Breast epithelium (tissue), 4 donors: Measurements from ENCODE around the gene KMT2A. TPM values are rescaled to one million over a fixed set of nuclear protein-coding genes. Genes with fewer than 3 reads are reported as not detected.

ENCODE experiments used
- DNase-seq, 2 donors: peaks; one replicate each; pipeline ENCODE4 v3.0.0-alpha.2; 2019; ENCODE audit warnings: low spot score in 2 of 2
- H3K27ac ChIP-seq, 2 donors: fragments of 200-600 bp; sonication (generic) in 1 of 2; one replicate each; pipeline ENCODE4 v1.5.1; 2016 to 2019; ENCODE audit warnings: mild to moderate bottlenecking in 1 of 2
- H3K27me3 ChIP-seq, 2 donors: fragments of 200-600 bp; sonication (generic) in 1 of 2; one replicate each; pipeline versions ENCODE4 v1.5.1 to v1.6.0; 2017 to 2019; ENCODE audit warnings: control low read depth in 1 of 2, mild to moderate bottlenecking in 1 of 2
- H3K36me3 ChIP-seq: fragments of 200-600 bp; one replicate; pipeline ENCODE4 v1.5.1; 2019
- H3K4me1 ChIP-seq, 2 donors: fragments of 200-600 bp; sonication (generic); one replicate each; pipeline ENCODE4 v1.5.1; 2016 to 2019; ENCODE audit warnings: control low read depth in 1 of 2
- H3K4me3 ChIP-seq, 3 donors: fragments of 200-600 bp; sonication (generic); 1 replicate in 2 of 3; 2 replicates in 1 of 3; pipeline ENCODE4 v1.5.1; 2016 to 2019; ENCODE audit warnings: mild to moderate bottlenecking in 3 of 3, moderate library complexity in 2 of 3
- H3K9me3 ChIP-seq, 2 donors: fragments of 200-600 bp; sonication (generic) in 1 of 2; one replicate each; pipeline ENCODE4 v1.5.1; 2016 to 2019; ENCODE audit warnings: control low read depth in 1 of 2
- POLR2A ChIP-seq: fragments of 450-650 bp; IDR thresholded peaks from one replicate; pipeline ENCODE4 v1.6.1; 2016; ENCODE audit warnings: antibody characterized with exemption, mild to moderate bottlenecking, moderate library complexity
- POLR2AphosphoS5 ChIP-seq, 3 donors: sonication (generic); formaldehyde crosslinking; IDR thresholded peaks; one replicate each; pipeline ENCODE4 v1.6.1; 2017; ENCODE audit warnings: antibody characterized with exemption in 3 of 3
- intact Hi-C: fragments of 100-400 bp; cut with DNase I; formaldehyde crosslinking; loops from one replicate; pipeline ENCODE4 v1.15.1; 2023; ENCODE audit warnings: low total_unique reads
- total RNA-seq, 3 donors: library from RNA; depleted of rRNA; stranded (reverse); fragments of >200 nt; gene quantifications; one replicate each; pipeline ENCODE4 v1.1.0, GENCODE V29; 2016
- TF ChIP-seq, protein P1 (sequence below), 3 donors: fragments of 450-650 bp; IDR thresholded peaks; one replicate each; pipeline ENCODE4 v1.5.1; 2016 to 2017; ENCODE audit warnings: antibody characterized with exemption in 3 of 3, mild to moderate bottlenecking in 3 of 3, moderate library complexity in 3 of 3

Gene KMT2A
- 10 to 100 TPM; 67.4 to 100.0 (median 79.6) TPM for total RNA-seq

DNA sequence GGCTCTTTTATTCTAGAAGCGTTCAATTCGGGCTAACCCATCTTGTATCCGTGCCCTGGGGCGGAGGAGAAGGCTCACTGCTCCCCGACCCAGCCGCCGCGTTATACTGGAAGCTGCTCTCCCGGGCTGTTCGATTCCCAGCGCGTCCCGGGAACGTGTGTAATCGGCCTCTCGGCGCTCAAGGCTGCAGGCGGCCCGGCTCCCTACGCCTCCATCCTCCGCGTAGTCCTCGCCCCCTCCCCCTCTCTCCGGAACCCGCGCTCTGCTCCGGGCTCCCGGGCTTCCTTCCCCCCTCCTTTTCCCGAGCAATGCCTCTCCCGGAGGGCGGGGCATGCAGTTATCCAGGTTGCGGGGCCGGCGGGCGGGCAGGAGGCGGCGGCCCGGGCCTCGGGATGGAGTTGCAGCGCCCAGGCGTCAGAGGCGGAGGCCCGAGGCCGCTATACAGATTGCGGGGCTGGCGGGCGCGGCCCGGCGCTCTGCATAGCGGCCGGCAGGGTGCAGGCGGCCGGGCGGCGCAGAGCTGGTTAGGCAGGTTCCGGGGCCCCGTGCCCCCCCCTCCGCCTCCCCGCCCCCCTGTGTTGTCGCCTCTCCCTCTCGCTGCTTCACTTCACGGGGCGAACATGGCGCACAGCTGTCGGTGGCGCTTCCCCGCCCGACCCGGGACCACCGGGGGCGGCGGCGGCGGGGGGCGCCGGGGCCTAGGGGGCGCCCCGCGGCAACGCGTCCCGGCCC lies at the start of gene KMT2A:
KMT2A (plus strand) TSS at position 600 of the 732 bp plus-strand sequence; CDS start at position 621, 21 bp downstream.
- Histone ChIP-seq H3K27ac (peak within 1 kb of the TSS; percentile 99), H3K4me3 (peak within 1 kb of the TSS; percentile 85 to 98 (median 90)), H3K27me3 (peaks cover 0 to 2% of the 10 kb centered on the region in 2 donors), H3K4me1 (peaks cover 0 to 9% of the 10 kb centered on the region in 2 donors), H3K36me3 (no peaks in the 10 kb centered on the region), H3K9me3 (no peaks in the 10 kb centered on the region)
- intact Hi-C loops: no loop called here
- TF ChIP-seq POLR2A (no peak), POLR2AphosphoS5 (IDR thresholded peaks at IDR 0.05) (peak; percentile 51 to 85 (median 66))
- TF ChIP-seq, protein P1, sequence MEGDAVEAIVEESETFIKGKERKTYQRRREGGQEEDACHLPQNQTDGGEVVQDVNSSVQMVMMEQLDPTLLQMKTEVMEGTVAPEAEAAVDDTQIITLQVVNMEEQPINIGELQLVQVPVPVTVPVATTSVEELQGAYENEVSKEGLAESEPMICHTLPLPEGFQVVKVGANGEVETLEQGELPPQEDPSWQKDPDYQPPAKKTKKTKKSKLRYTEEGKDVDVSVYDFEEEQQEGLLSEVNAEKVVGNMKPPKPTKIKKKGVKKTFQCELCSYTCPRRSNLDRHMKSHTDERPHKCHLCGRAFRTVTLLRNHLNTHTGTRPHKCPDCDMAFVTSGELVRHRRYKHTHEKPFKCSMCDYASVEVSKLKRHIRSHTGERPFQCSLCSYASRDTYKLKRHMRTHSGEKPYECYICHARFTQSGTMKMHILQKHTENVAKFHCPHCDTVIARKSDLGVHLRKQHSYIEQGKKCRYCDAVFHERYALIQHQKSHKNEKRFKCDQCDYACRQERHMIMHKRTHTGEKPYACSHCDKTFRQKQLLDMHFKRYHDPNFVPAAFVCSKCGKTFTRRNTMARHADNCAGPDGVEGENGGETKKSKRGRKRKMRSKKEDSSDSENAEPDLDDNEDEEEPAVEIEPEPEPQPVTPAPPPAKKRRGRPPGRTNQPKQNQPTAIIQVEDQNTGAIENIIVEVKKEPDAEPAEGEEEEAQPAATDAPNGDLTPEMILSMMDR (IDR thresholded peaks at IDR 0.05): peak; percentile 88 to 100 (median 92)
- peak; percentile 96 for DNase-seq

DNA sequence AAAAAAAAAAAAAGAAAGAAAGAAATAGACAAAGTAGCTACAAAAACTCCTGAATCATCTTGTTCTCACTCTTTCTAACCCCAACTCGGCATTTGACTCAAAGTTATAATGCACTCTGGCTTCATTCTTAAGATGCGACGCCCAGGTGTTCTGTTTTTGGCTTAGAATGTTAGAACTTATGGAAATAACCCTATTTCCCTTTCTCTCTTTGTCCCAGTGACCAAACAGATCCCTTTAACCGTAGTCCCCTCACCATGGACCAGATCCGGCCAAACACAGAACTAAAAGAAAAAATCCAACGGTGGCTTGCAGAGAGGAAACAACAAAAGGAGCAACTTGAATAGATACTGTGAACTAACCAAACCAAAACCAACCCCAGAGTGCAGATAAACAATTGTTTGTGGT lies 40.2 kb upstream of the KMT2A start:
- no peaks in the 10 kb centered on the region for H3K4me1 ChIP-seq
- H3K27me3 ChIP-seq: no peaks in the 10 kb centered on the region
- no peak overlapping the region for H3K4me3 ChIP-seq
- H3K9me3 ChIP-seq: no peaks in the 10 kb centered on the region
- intact Hi-C loops: no loop called here
- DNase-seq: no peak
- H3K36me3 ChIP-seq: peaks cover 9% of the 10 kb centered on the region
- TF ChIP-seq, protein P1 (IDR thresholded peaks at IDR 0.05): no peak
- no peak for TF ChIP-seq POLR2AphosphoS5 (IDR thresholded peaks at IDR 0.05)
- no peak for TF ChIP-seq POLR2A
- H3K27ac ChIP-seq: no peak overlapping the region

DNA sequence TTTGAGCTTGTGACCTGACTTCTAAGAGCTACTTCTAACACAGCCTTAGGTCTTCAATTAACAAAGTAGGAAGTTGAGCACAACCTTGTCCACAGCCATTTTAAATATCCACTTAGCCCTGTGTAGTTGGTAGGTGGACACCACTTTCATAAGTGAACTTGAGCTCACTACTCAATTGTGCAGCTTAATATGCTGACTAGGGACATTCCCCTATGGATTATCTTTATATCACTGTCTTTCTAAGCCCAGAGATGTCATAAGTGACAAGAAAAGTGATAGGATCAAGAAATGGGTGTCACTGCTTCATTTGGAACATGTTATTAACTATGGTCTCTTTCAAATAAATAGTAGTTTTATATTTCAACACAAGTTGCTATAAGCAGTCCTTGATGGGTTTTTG lies 38.8 kb upstream of the KMT2A start:
- DNase-seq: no peak
- Histone ChIP-seq H3K27ac (no peak overlapping the region), H3K4me1 (no peaks in the 10 kb centered on the region), H3K36me3 (peaks cover 5% of the 10 kb centered on the region), H3K4me3 (no peak overlapping the region), H3K9me3 (no peaks in the 10 kb centered on the region), H3K27me3 (no peaks in the 10 kb centered on the region)
- intact Hi-C loops: no loop called here
- TF ChIP-seq, protein P1 (IDR thresholded peaks at IDR 0.05): no peak
- no peak for TF ChIP-seq POLR2AphosphoS5 (IDR thresholded peaks at IDR 0.05)
- TF ChIP-seq POLR2A: no peak

DNA sequence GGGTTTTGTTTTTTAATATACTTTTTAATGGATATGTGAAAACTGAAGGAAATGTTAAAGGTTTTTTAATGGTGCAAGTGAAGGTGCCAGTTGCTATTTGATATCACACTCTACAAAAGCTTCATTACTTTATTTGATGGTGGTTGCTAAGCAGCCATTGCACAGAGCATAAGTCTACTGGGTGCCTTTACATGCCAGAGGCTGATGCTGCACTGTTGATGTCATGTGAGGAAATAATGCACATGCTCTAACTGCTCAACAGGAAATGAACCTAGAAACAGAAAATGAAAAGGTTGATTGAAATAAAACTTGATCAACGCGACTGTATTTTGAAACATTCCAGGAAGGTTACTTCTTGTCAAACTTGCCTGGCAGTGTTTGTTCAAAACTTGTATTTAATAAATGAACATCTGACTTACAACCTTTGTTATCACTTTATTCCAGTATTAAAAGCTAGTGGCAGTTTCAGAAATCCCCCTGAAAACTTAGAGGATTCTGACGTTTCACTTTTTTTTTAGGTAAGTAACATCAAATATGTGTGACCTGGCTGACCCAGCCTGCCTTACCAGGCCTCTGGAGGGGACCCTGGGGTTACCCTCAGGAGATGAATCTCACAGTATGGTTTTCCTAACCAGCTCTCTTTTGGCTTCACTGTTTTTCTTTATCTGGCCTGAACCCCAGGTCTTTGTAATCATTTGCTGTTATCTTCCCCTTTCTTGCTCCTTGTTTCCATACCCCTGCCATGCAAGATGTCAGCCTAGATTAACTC lies 37.3 kb upstream of the KMT2A start:
- Histone ChIP-seq H3K9me3 (no peaks in the 10 kb centered on the region), H3K36me3 (no peaks in the 10 kb centered on the region), H3K27ac (peak overlapping the region; percentile 0 to 14), H3K27me3 (no peaks in the 10 kb centered on the region), H3K4me1 (peaks cover 7 to 11% of the 10 kb centered on the region in 2 donors), H3K4me3 (no peak overlapping the region)
- DNase-seq: no peak
- TF ChIP-seq, protein P1 (IDR thresholded peaks at IDR 0.05): no peak
- TF ChIP-seq POLR2A (no peak), POLR2AphosphoS5 (IDR thresholded peaks at IDR 0.05) (no peak)
- intact Hi-C loops: no loop called here
